Measurements from ENCODE around the gene PLA2G6. TPM values are rescaled to one million over a fixed set of nuclear protein-coding genes. Genes with fewer than 3 reads are reported as not detected.

PLA2G6 gene
- total RNA-seq, 1 experiment from 2014 or later = 29.9 TPM

- TF ChIP-seq CTCF (IDR thresholded peaks at IDR 0.05) (no peak), TEAD4 (CRISPR knock-in tag; IDR thresholded peaks at IDR 0.05) (no peak), NFATC4 (CRISPR knock-in tag; IDR thresholded peaks at IDR 0.05) (no peak), HMGA2 (CRISPR knock-in tag; IDR thresholded peaks at IDR 0.05) (no peak), ETV6 (CRISPR knock-in tag; IDR thresholded peaks at IDR 0.05) (no peak), KAT7 (CRISPR knock-in tag; IDR thresholded peaks at IDR 0.05; ENCODE audit: borderline replicate concordance) (no peak), NFE2L1 (CRISPR knock-in tag; IDR thresholded peaks at IDR 0.05) (no peak), ATF2 (CRISPR knock-in tag; IDR thresholded peaks at IDR 0.05; ENCODE audit: borderline replicate concordance, low read depth) (no peak)
These were observed 39.2 kb upstream of the PLA2G6 start (continued) for GRCh38 chr22:38220653-38221386.

GRCh38 chr22:38220163-38220562 is 38.5 kb upstream of the PLA2G6 start:
- no peak overlapping the region for H3K4me3 Mint-ChIP-seq
- H3K4me1 Mint-ChIP-seq = peaks cover 20% of the 10 kb centered on the region
- H3K27me3 Mint-ChIP-seq (ENCODE audit: low read depth) = no peaks in the 10 kb centered on the region
- CTCF ChIA-PET = interaction anchor here (0.8 to 2.6 kb wide), 6 partner anchors 10 to 168 kb away, joined by 3 to 9 read pairs (median 5); partner anchors contain the start of gene MAFF
- no peak for TF ChIP-seq GABPB1 (CRISPR knock-in tag; IDR thresholded peaks at IDR 0.05)
- no peak for TF ChIP-seq ATF3 (CRISPR knock-in tag; conservative IDR thresholded peaks at IDR 0.05)
- no peak for TF ChIP-seq GRHL2 (CRISPR knock-in tag; IDR thresholded peaks at IDR 0.05; ENCODE audit: insufficient replicate concordance, severe bottlenecking)
- no peak for TF ChIP-seq ATF6 (CRISPR knock-in tag; IDR thresholded peaks at IDR 0.05)
- TF ChIP-seq NFYB (CRISPR knock-in tag; conservative IDR thresholded peaks at IDR 0.05; ENCODE audit: low read depth) = no peak
- TF ChIP-seq ETV6 (CRISPR knock-in tag; IDR thresholded peaks at IDR 0.05) = no peak
- TF ChIP-seq ESRRA (CRISPR knock-in tag; IDR thresholded peaks at IDR 0.05; ENCODE audit: borderline replicate concordance) = no peak
- TF ChIP-seq SP1 (CRISPR knock-in tag; conservative IDR thresholded peaks at IDR 0.05) = no peak
- no peak for TF ChIP-seq ZNF232 (CRISPR knock-in tag; IDR thresholded peaks at IDR 0.05)
- TF ChIP-seq MAX (CRISPR knock-in tag; IDR thresholded peaks at IDR 0.05) = no peak
- no peak for TF ChIP-seq ZNF317 (CRISPR knock-in tag; IDR thresholded peaks at IDR 0.05; ENCODE audit: borderline replicate concordance, low read depth)
- TF ChIP-seq JUN (CRISPR knock-in tag; IDR thresholded peaks at IDR 0.05) = no peak
- no peak for TF ChIP-seq ZNF138 (CRISPR knock-in tag; conservative IDR thresholded peaks at IDR 0.05)
- no peak for TF ChIP-seq ZNF423 (CRISPR knock-in tag; IDR thresholded peaks at IDR 0.05)
- TF ChIP-seq IRF2 (CRISPR knock-in tag; IDR thresholded peaks at IDR 0.05; ENCODE audit: borderline replicate concordance, low read depth) = no peak
- TF ChIP-seq NR2C2 (CRISPR knock-in tag; IDR thresholded peaks at IDR 0.05) = no peak
- TF ChIP-seq ERG (CRISPR knock-in tag; IDR thresholded peaks at IDR 0.05) = no peak
- no peak for DNase-seq (ENCODE audit: low spot score)
- no peak for ATAC-seq
- POLR2A ChIA-PET = no interaction called here
- peak overlapping the region; percentile 32; the same call in 1 of the 2 replicates for H3K27ac Mint-ChIP-seq
- peaks cover 6% of the 10 kb centered on the region for H3K36me3 Mint-ChIP-seq
- no peaks in the 10 kb centered on the region for H3K9me3 Mint-ChIP-seq
